HG02759 (cell line): ENCODE data around the gene SERPINB12.

Experiments
- ATAC-seq: cut with Tn5 transposase; IDR thresholded peaks from one replicate; pipeline ENCODE4 v1.9.1; 2021; ENCODE audit warnings: mild to moderate bottlenecking, moderate library complexity; ENCODE audit not compliant: unreplicated experiment

Gene SERPINB12

DNA sequence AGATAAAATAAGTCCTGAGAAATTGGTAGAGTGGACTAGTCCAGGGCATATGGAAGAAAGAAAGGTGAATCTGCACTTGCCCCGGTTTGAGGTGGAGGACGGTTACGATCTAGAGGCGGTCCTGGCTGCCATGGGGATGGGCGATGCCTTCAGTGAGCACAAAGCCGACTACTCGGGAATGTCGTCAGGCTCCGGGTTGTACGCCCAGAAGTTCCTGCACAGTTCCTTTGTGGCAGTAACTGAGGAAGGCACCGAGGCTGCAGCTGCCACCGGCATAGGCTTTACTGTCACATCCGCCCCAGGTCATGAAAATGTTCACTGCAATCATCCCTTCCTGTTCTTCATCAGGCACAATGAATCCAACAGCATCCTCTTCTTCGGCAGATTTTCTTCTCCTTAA lies 54.8 kb downstream of the SERPINB12 start:
- no peak for ATAC-seq

DNA sequence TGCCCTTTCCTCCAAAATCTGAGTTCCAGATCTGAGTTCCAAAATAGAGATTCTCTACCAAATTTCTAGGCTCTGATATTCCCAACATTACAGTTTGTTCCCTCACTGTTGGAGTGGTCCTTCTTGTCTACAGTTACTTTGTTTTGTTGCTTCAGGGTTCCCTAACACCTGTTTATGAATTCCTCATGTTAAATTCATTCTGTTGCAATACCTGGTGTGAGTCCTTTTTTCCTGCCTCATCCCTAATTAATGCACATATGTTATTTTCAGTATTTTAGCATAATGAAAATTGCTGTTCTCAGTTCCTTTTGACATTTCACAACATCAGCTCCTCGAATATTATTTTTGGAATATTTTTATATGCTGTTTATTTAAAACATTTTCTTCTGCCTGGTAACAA lies 61.2 kb downstream of the SERPINB12 start:
- ATAC-seq = no peak

DNA sequence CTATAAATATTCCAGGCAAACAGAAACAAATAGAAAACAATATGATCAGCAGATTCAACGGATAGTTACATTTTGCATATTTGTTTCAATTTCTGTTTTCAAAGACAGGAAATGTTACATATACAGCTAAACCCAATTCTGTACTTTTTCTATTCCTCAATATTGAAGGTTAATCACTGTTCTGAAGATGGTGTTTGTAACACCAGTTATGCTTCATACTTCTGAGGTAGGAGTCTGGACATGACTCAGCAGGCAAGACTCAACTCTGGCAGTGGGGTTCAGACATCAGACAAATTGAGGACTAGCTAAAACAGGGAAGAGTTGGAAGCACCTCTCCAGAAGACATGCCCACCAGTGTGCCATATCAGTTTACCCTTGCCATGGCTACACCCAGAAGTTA lies 61.6 kb downstream of the SERPINB12 start:
- ATAC-seq = peak; percentile 90

DNA sequence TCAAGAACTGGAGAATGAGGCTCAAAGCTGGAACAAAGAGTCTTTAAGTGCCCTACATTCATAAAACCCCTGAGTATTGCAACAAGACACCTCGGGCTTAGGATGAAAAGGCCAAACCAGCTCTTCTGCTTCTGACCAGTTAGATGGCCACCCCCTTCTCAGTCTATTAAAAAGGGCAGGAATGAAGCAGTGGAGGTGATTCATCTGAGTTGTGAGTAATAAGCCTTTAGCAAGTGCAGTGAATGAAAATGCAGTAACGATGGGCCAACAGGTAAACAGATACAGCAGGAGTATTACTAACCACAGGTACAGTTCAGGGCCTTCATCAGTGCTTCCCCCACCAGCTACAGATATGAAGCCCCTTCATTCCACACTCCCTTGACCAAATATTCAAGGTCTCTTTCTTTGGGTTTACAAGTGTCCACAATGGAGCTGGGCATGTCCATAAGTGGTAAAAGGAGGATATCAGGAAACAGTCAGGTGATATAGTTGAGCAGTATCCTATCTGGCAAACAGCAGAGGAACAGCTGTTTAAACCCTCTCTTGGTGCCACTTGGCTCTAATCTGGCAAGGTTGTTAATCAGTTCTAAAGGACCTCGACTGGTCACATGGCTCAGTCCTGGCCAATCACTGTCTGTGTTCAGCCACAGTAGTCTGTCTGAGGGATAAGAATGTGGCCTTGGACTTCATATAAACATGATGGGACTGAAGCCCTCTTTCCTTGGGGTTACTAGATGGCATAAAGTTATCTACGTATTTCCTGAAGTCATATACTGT lies 62.8 kb downstream of the SERPINB12 start:
- ATAC-seq = no peak

DNA sequence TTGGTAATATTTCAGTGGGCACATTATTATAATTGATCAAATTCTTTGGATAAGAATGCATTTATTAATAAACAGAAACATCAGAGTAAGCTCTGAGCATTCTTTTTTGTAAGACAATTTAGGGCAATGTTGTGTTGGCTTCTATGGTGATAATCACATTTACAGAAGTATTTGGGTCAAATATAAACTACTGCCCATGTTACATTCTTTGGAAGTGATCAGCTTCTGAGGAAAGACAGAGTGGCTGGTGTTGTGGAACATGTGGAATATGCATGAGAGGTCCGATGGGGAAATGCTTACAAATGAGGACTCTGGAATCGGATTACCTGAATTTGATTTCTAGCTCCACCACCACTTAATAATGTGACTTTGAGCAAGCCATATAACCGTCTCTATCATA lies 64.4 kb downstream of the SERPINB12 start:
- no peak for ATAC-seq

DNA sequence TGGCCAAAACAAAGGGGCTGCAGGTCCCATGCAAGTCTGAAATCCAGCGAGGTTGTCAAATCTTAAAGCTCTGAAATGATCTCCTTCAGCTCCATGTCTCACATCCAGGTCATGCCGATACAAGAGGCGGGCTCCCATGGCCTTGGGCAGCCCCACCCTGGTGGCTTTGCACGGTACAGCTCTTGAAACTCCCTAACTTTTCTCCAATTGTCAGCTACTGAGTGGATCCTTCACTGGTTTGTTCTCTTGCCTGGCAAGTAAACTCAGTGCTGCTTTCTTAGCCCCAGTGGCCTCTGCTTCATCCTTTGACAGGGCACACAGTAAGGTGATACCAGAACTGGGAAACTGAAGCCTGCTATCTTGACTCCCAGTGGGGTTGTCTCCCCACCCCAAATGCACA lies 71.3 kb downstream of the SERPINB12 start:
- no peak for ATAC-seq

DNA sequence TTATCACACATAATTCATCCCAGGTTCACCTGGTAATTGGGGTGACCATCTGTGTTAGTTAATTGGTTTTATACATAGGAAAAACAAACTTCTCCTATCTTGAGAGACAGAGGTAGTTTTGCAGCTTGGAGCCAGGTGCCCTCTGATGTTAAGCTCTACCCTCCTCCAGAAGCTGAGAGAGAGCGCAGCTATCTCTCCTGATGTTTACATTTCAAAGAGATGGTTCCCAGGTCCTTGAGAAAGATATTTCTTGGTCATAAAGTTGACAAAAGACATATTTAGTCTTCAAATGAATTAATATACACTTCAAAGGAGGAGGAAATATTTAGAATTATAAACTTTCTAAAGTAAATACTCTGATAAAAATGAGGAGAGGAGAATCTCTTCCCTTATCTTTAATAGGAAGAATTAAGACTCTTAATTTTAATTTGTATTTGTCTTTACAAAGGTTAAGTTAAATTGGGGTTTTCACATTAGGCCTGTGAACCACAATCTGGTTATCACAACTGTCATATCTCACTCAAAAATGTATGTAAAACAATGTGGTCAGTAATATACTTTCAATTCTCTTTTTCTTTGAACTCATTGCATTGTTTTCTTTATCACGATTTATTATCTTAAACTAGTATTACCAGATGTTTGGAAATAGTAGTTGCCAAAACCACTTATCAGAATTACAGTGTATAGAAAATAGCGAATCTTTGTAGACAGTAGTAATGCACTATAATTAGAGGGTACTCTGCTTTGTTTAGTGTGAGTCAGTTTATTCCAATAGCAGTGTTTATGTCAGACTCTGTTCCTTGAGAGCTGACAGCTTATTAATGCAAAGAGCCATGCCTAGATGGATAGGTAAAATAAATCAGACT lies 75.1 kb downstream of the SERPINB12 start:
- ATAC-seq = peak; percentile 60

DNA sequence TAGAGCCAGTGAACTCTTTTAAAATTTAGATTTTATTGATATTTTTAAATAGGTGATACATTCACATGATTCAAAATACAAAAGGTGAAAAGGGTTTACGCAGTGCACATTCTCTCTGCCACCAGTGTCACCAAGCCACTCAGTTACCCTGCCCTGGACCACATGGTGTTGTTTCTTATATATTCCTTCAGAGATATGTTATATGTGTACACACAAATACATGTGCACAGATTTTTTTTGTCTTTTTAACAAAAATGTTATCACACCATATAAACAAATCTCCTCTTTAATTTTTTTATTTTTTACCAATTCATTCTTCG lies 75.7 kb downstream of the SERPINB12 start:
- no peak for ATAC-seq
